SU-DHL-6 (cell line): Measurements from ENCODE around the gene LARGE2.

Experiments used
- CTCF ChIP-seq: fragments of 200-600 bp; sonication (generic); IDR thresholded peaks from one replicate; pipeline ENCODE4 v1.5.1; 2017; ENCODE audit warnings: antibody characterized with exemption, mild to moderate bottlenecking, low read length, moderate library complexity; ENCODE audit not compliant: insufficient read depth, poor library complexity, severe bottlenecking
- EZH2phosphoT487 ChIP-seq: fragments of 200-600 bp; sonication (generic), shearing (Covaris generic); conservative IDR thresholded peaks from 2 replicates; pipeline ENCODE4 v1.6.1; 2018; ENCODE audit warnings: mild to moderate bottlenecking, antibody characterized with exemption, low read length, moderate library complexity, mixed read lengths

DNA sequence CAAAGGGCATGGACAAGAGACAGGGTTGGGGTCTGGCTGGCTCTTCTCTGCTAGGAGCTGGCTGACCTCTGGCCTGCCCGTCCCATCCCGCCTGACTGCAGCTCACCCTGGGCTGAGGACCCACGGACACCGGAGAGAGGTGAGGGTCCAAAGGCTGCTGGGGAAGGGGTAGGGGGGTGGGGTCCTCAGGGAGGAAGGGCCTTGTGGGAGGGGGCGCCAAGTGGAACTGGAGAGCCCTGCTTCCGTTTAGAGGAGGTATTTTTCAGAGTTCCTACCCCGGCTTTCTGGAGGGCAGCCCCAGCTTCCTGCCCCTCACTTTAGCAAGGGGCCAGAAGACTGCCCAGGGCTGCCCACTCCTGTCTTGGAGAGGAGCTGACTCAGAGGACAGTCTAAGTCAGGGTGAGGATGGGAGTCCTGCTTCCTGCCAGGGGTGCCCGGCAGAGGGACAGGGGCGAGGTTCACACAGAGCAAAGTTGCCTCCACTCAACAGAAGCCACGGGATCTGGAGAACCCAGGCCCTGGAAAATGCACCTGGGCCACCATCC lies 7.1 kb downstream of the LARGE2 start:
- TF ChIP-seq CTCF (no peak), EZH2phosphoT487 (no peak)
